Gastroesophageal sphincter (tissue), 4 donors: ENCODE measurements around the gene R3HCC1L. TPM values are rescaled to one million over a fixed set of nuclear protein-coding genes. Genes with fewer than 3 reads are reported as not detected.

ENCODE experiments used
- ATAC-seq: fragments of 150-250 bp; one replicate; pipeline ENCODE4 v1.9.1; 2016; ENCODE audit warnings: mild to moderate bottlenecking, moderate library complexity
- H3K27ac ChIP-seq, 4 donors: fragments of 200-600 bp; sonication (generic) in 3 of 4; 1 replicate in 3 of 4; 2 replicates in 1 of 4; pipeline ENCODE4 v1.5.1; 2016 to 2019
- H3K27me3 ChIP-seq: fragments of 200-600 bp; sonication (generic); one replicate; pipeline ENCODE4 v1.5.1; 2019
- H3K36me3 ChIP-seq, 2 donors: fragments of 200-600 bp; sonication (generic); one replicate each; pipeline ENCODE4 v1.5.1; 2019; ENCODE audit warnings: control low read depth in 1 of 2
- H3K4me1 ChIP-seq, 3 donors: fragments of 200-600 bp; sonication (generic); 1 replicate in 2 of 3; 2 replicates in 1 of 3; pipeline ENCODE4 v1.5.1; 2016 to 2019; ENCODE audit warnings: control low read depth in 2 of 3
- H3K4me3 ChIP-seq, 2 donors: fragments of 200-600 bp; sonication (generic); one replicate each; pipeline ENCODE4 v1.5.1; 2019; ENCODE audit warnings: mild to moderate bottlenecking in 1 of 2, moderate library complexity in 1 of 2
- H3K9me3 ChIP-seq, 3 donors: fragments of 200-600 bp; sonication (generic); one replicate each; pipeline ENCODE4 v1.5.1; 2017 to 2019; ENCODE audit warnings: control low read depth in 2 of 3
- CTCF ChIP-seq, 4 experiments: fragments of 200-600 bp in 2 of 4; fragments of 450-650 bp in 2 of 4; sonication (generic) in 1 of 4; IDR thresholded peaks; one replicate each; pipeline ENCODE4 v1.5.1; 2017 to 2019; ENCODE audit warnings: antibody characterized with exemption in 4 of 4, mild to moderate bottlenecking in 2 of 4, moderate library complexity in 2 of 4
- EP300 ChIP-seq: sonication (generic); formaldehyde crosslinking; IDR thresholded peaks from one replicate; pipeline ENCODE4 v1.6.1; 2017; ENCODE audit warnings: antibody characterized with exemption, mild to moderate bottlenecking
- POLR2A ChIP-seq, 2 donors: fragments of 450-650 bp; IDR thresholded peaks; one replicate each; pipeline ENCODE4 v1.6.1; 2017; ENCODE audit warnings: antibody characterized with exemption in 2 of 2, mild to moderate bottlenecking in 2 of 2, moderate library complexity in 1 of 2
- POLR2AphosphoS5 ChIP-seq: sonication (generic); formaldehyde crosslinking; IDR thresholded peaks from one replicate; pipeline ENCODE4 v1.6.1; 2017; ENCODE audit warnings: antibody characterized with exemption
- WGBS, 2 donors: methylation state at CpG; one replicate each; pipeline ENCODE4 v1.1.5; 2018; ENCODE audit warnings: low coverage in 1 of 2; 5-methylcytosine and 5-hydroxymethylcytosine counted together
- total RNA-seq, 4 donors: library from RNA; depleted of rRNA; stranded (reverse); fragments of >200 nt; gene quantifications; one replicate each; pipeline ENCODE4 v1.1.0, GENCODE V29; 2016

R3HCC1L gene
- total RNA-seq, 4 donors from 2014 or later = 9.0 to 15.4 (median 13.7) TPM

GRCh38 chr10:98285416-98285815, 151.0 kb downstream of the R3HCC1L start:
- 73% methylated on average over 2 of the region's 2 CpGs; no CpG with 5 or more reads in 1 of the 2 donors for WGBS, 2 donors
- Histone ChIP-seq H3K36me3 (no peaks in the 10 kb centered on the region), H3K27me3 (peaks cover 7% of the 10 kb centered on the region), H3K27ac (no peak overlapping the region), H3K4me3 (no peak overlapping the region), H3K9me3 (peaks cover 0 to 11% (median 0%) of the 10 kb centered on the region in 3 donors), H3K4me1 (no peaks in the 10 kb centered on the region)
- ATAC-seq = no peak
- TF ChIP-seq POLR2A (IDR thresholded peaks at IDR 0.05) (no peak), POLR2AphosphoS5 (no peak), CTCF (IDR thresholded peaks at IDR 0.05) (no peak), EP300 (no peak)

- Histone ChIP-seq H3K4me3 (no peak overlapping the region), H3K27ac (no peak overlapping the region), H3K9me3 (peaks cover 0 to 5% (median 0%) of the 10 kb centered on the region in 3 donors), H3K27me3 (peaks cover 7% of the 10 kb centered on the region), H3K4me1 (no peaks in the 10 kb centered on the region), H3K36me3 (no peaks in the 10 kb centered on the region)
- ATAC-seq = no peak
- WGBS, 2 donors = 86 to 92% methylated on average over 4 to 7 of the region's 12 CpGs
- TF ChIP-seq CTCF (IDR thresholded peaks at IDR 0.05) (no peak), POLR2AphosphoS5 (no peak), POLR2A (IDR thresholded peaks at IDR 0.05) (no peak), EP300 (no peak)
Measured at GRCh38 chr10:98286419-98286818, 152.0 kb downstream of the R3HCC1L start.

- no peaks in the 10 kb centered on the region for H3K4me1 ChIP-seq
- H3K9me3 ChIP-seq = no peaks in the 10 kb centered on the region
- WGBS, 2 donors = 90 to 100% methylated on average over 2 of the region's 5 CpGs
- TF ChIP-seq EP300 = no peak
- no peak for TF ChIP-seq POLR2A (IDR thresholded peaks at IDR 0.05)
- no peak for TF ChIP-seq POLR2AphosphoS5
- TF ChIP-seq CTCF (IDR thresholded peaks at IDR 0.05) = no peak
- no peaks in the 10 kb centered on the region for H3K27me3 ChIP-seq
- H3K36me3 ChIP-seq = no peaks in the 10 kb centered on the region
- no peak overlapping the region for H3K27ac ChIP-seq
- no peak for ATAC-seq
- H3K4me3 ChIP-seq = no peak overlapping the region
Measured at GRCh38 chr10:98287321-98287720, 152.9 kb downstream of the R3HCC1L start.

- Histone ChIP-seq H3K27me3 (no peaks in the 10 kb centered on the region), H3K36me3 (no peaks in the 10 kb centered on the region), H3K4me3 (no peak overlapping the region), H3K27ac (no peak overlapping the region), H3K4me1 (peaks cover 0 to 12% (median 7%) of the 10 kb centered on the region in 3 donors), H3K9me3 (no peaks in the 10 kb centered on the region)
- ATAC-seq = no peak
- TF ChIP-seq POLR2AphosphoS5 (no peak), EP300 (no peak), POLR2A (IDR thresholded peaks at IDR 0.05) (no peak), CTCF (IDR thresholded peaks at IDR 0.05) (no peak)
- WGBS, 2 donors = 73 to 97% methylated on average over 6 to 7 of the region's 10 CpGs
Measured at GRCh38 chr10:98289802-98290209, 155.3 kb downstream of the R3HCC1L start.

- TF ChIP-seq POLR2AphosphoS5 (no peak), CTCF (IDR thresholded peaks at IDR 0.05) (no peak), EP300 (no peak), POLR2A (IDR thresholded peaks at IDR 0.05) (no peak)
- peaks cover 0 to 17% (median 7%) of the 10 kb centered on the region in 3 donors for H3K4me1 ChIP-seq
- no peak for ATAC-seq
- no peak overlapping the region for H3K27ac ChIP-seq
- no peaks in the 10 kb centered on the region for H3K9me3 ChIP-seq
- 21% methylated on average over 4 of the region's 4 CpGs; no CpG with 5 or more reads in 1 of the 2 donors for WGBS, 2 donors
- no peak overlapping the region for H3K4me3 ChIP-seq
- no peaks in the 10 kb centered on the region for H3K27me3 ChIP-seq
- no peaks in the 10 kb centered on the region for H3K36me3 ChIP-seq
Measured at GRCh38 chr10:98292971-98293370, 158.5 kb downstream of the R3HCC1L start.
